ENCODE results near the gene C17orf113. TPM values are rescaled to one million over a fixed set of nuclear protein-coding genes. Genes with fewer than 3 reads are reported as not detected.

The C17orf113 gene
- total and polyA plus RNA-seq, 2 of the 4 experiments (the other 2 are of a cell fraction), result under 0.01 to 0.03 TPM

DNA sequence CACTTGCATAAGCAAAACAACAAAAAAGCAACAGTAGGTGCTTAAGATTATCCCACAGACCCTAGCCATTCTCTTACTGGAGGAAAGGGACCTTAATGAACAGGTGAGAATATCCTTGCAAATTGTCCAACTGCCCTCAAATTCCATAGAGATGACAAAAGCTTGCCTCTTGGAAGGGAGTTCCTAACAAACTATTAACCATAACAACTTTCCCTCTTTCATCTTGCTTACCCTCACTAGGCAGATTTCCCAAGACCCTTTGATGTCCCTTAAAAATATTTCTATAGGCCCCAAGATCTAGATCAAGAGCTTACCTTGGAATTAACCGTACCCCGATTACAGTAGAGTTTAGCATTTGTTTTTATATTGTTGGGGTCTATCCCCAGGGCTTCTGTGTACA lies 62.0 kb downstream of the C17orf113 start:
- WGBS, 2 experiments (ENCODE audit: extremely low coverage in 2 of 2, insufficient read length in 1 of 2), result no CpG with 5 or more reads among the region's 2 CpGs
- H3K27me3 ChIP-seq (ENCODE audit: control insufficient read depth, insufficient read depth, low read length), result no peaks in the 10 kb centered on the region

More for the DNA sequence above, 62.0 kb downstream of the C17orf113 start:
- Histone ChIP-seq H3K23ac (ENCODE audit: low read depth, low read length) (no peak overlapping the region), H2AK5ac (ENCODE audit: low read depth, low read length) (no peak overlapping the region), H4K8ac (ENCODE audit: low read depth in 2 of 2, low read length in 2 of 2) (no peak overlapping the region), H4K5ac (ENCODE audit: low read depth, low read length) (no peak overlapping the region), H3K36me3 (ENCODE audit: control insufficient read depth, insufficient read depth, low read length) (peaks cover 58% of the 10 kb centered on the region), H3K4me3 (ENCODE audit: insufficient read depth, low read depth, low read length) (no peak overlapping the region), H3K9ac (ENCODE audit: low read depth, low read length) (no peak overlapping the region), H3K4me2 (ENCODE audit: low read depth, low read length) (no peak overlapping the region), H3K4me1 (ENCODE audit: control insufficient read depth, insufficient read depth, low read length) (peaks cover 2% of the 10 kb centered on the region; the same call in 1 of the 2 replicates), H2BK5ac (ENCODE audit: low read depth, low read length, poor library complexity, severe bottlenecking) (no peak overlapping the region), H3K14ac (replicated peaks; ENCODE audit: low read depth, low read length) (no peak overlapping the region), H4K91ac (ENCODE audit: insufficient read depth, low read depth, low read length) (no peak overlapping the region), H3K18ac (ENCODE audit: low read depth, low read length) (no peak overlapping the region), H3K4ac (ENCODE audit: low read depth, low read length) (no peak overlapping the region), H2BK20ac (ENCODE audit: low read depth, low read length) (no peak overlapping the region), H3K79me1 (ENCODE audit: low read depth in 1 of 2, low read length in 2 of 2) (peaks cover 33 to 50% of the 10 kb centered on the region in 2 experiments), H3K56ac (ENCODE audit: extremely low read depth, insufficient read depth, low read length) (no peak overlapping the region), H2BK120ac (ENCODE audit: low read depth, low read length) (no peak overlapping the region), H2AFZ (replicated peaks; ENCODE audit: low read length, poor library complexity) (no peak overlapping the region), H2AK9ac (replicated peaks; ENCODE audit: low read depth, low read length, poor library complexity) (no peak overlapping the region), H3K9me1 (ENCODE audit: insufficient read depth, low read length) (no peaks in the 10 kb centered on the region), H3K27ac (ENCODE audit: insufficient read depth, low read length) (no peak overlapping the region), H2BK15ac (ENCODE audit: low read depth, low read length) (no peak overlapping the region), H3K9me3 (ENCODE audit: control insufficient read depth, insufficient read depth, low read length) (no peaks in the 10 kb centered on the region), H4K20me1 (ENCODE audit: insufficient read depth, low read length) (no peaks in the 10 kb centered on the region)
- ChIA-PET POLR2A (ENCODE audit: unreplicated experiment) (no interaction called here), CTCF (interaction anchor here (0.6 kb wide), 1 partner anchor 46 kb away, joined by 4 read pairs; no protein-coding TSS in a partner anchor)
- BruUV-seq (replicated peaks), result no TSS peak
- TF ChIP-seq RAD21 (IDR thresholded peaks at IDR 0.05; ENCODE audit: low read length), result no peak
- TF ChIP-seq MAFK (IDR thresholded peaks at IDR 0.05; ENCODE audit: low read depth, low read length), result no peak
- no peak for TF ChIP-seq CEBPB (IDR thresholded peaks at IDR 0.05; ENCODE audit: low read depth, low read length)
- TF ChIP-seq, protein P1, sequence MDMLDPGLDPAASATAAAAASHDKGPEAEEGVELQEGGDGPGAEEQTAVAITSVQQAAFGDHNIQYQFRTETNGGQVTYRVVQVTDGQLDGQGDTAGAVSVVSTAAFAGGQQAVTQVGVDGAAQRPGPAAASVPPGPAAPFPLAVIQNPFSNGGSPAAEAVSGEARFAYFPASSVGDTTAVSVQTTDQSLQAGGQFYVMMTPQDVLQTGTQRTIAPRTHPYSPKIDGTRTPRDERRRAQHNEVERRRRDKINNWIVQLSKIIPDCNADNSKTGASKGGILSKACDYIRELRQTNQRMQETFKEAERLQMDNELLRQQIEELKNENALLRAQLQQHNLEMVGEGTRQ (IDR thresholded peaks at IDR 0.05; ENCODE audit: low read depth, low read length), result no peak
- TF ChIP-seq NFE2L2 (IDR thresholded peaks at IDR 0.05; ENCODE audit: low read depth, low read length), result no peak
- TF ChIP-seq, protein P2, sequence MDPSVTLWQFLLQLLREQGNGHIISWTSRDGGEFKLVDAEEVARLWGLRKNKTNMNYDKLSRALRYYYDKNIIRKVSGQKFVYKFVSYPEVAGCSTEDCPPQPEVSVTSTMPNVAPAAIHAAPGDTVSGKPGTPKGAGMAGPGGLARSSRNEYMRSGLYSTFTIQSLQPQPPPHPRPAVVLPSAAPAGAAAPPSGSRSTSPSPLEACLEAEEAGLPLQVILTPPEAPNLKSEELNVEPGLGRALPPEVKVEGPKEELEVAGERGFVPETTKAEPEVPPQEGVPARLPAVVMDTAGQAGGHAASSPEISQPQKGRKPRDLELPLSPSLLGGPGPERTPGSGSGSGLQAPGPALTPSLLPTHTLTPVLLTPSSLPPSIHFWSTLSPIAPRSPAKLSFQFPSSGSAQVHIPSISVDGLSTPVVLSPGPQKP (IDR thresholded peaks at IDR 0.05; ENCODE audit: borderline replicate concordance, low read depth, low read length), result no peak
- no peak for TF ChIP-seq CHD1 (IDR thresholded peaks at IDR 0.05; ENCODE audit: low read depth, low read length)
- no peak for TF ChIP-seq RCOR1 (IDR thresholded peaks at IDR 0.05; ENCODE audit: insufficient replicate concordance, low read length)
- TF ChIP-seq MXI1 (IDR thresholded peaks at IDR 0.05; ENCODE audit: borderline replicate concordance, low read depth, low read length), result no peak
- TF ChIP-seq SMC3 (IDR thresholded peaks at IDR 0.05; ENCODE audit: low read depth, low read length), result no peak
- no peak for TF ChIP-seq POLR2A (IDR thresholded peaks at IDR 0.05; ENCODE audit: low read depth, low read length)
- TF ChIP-seq BHLHE40 (IDR thresholded peaks at IDR 0.05; ENCODE audit: low read depth, low read length), result no peak
- TF ChIP-seq CTCF (conservative IDR thresholded peaks at IDR 0.05; ENCODE audit: low read depth, low read length), result no peak
- no peak for TF ChIP-seq FOS (IDR thresholded peaks at IDR 0.05; ENCODE audit: low read depth, low read length)
- TF ChIP-seq RFX5 (IDR thresholded peaks at IDR 0.05; ENCODE audit: low read depth, low read length), result no peak
- no peak for TF ChIP-seq MAZ (IDR thresholded peaks at IDR 0.05; ENCODE audit: borderline replicate concordance, low read depth, low read length)
- ATAC-seq (ENCODE audit: low read depth), result no peak
- intact Hi-C loops (cut with micrococcal nuclease) (no loop called here), dilution Hi-C loops (cut with HindIII; ENCODE audit: low sequenced_read_pairs, unreplicated experiment) (no loop called here), in situ Hi-C loops (cut with MboI; ENCODE audit: low sequenced_read_pairs) (no loop called here)
- no peak for DNase-seq

Measured in IMR-90 (cell line).